22Rv1 (cell line): ENCODE results near the gene FBXO7.

ENCODE experiments used
- H3K27ac ChIP-seq: fragments of 450-650 bp; 2 replicates; pipeline ENCODE4 v1.5.1; 2017
- ZFX ChIP-seq: fragments of 450-650 bp; IDR thresholded peaks from 2 replicates; pipeline ENCODE4 v1.6.1; 2017; ENCODE audit warnings: antibody characterized with exemption, borderline replicate concordance
- TF ChIP-seq, protein P1 (sequence below): fragments of 450-650 bp; IDR thresholded peaks from 2 replicates; pipeline ENCODE4 v1.5.1; 2017; ENCODE audit warnings: mild to moderate bottlenecking

The FBXO7 gene

GRCh38 chr22:32531931-32532819 is 57.6 kb downstream of the FBXO7 start:
- TF ChIP-seq, protein P1, sequence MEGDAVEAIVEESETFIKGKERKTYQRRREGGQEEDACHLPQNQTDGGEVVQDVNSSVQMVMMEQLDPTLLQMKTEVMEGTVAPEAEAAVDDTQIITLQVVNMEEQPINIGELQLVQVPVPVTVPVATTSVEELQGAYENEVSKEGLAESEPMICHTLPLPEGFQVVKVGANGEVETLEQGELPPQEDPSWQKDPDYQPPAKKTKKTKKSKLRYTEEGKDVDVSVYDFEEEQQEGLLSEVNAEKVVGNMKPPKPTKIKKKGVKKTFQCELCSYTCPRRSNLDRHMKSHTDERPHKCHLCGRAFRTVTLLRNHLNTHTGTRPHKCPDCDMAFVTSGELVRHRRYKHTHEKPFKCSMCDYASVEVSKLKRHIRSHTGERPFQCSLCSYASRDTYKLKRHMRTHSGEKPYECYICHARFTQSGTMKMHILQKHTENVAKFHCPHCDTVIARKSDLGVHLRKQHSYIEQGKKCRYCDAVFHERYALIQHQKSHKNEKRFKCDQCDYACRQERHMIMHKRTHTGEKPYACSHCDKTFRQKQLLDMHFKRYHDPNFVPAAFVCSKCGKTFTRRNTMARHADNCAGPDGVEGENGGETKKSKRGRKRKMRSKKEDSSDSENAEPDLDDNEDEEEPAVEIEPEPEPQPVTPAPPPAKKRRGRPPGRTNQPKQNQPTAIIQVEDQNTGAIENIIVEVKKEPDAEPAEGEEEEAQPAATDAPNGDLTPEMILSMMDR: no peak
- no peak for TF ChIP-seq ZFX
- H3K27ac ChIP-seq: no peak overlapping the region

GRCh38 chr22:32532820-32533128 is 58.2 kb downstream of the FBXO7 start:
- no peak for TF ChIP-seq ZFX
- TF ChIP-seq, protein P1: no peak
- H3K27ac ChIP-seq: no peak overlapping the region

GRCh38 chr22:32533265-32534111 is 58.9 kb downstream of the FBXO7 start:
- TF ChIP-seq, protein P1: no peak
- TF ChIP-seq ZFX: no peak
- no peak overlapping the region for H3K27ac ChIP-seq

GRCh38 chr22:32534252-32535235 is 59.9 kb downstream of the FBXO7 start:
- TF ChIP-seq, protein P1: no peak
- no peak for TF ChIP-seq ZFX

DNA sequence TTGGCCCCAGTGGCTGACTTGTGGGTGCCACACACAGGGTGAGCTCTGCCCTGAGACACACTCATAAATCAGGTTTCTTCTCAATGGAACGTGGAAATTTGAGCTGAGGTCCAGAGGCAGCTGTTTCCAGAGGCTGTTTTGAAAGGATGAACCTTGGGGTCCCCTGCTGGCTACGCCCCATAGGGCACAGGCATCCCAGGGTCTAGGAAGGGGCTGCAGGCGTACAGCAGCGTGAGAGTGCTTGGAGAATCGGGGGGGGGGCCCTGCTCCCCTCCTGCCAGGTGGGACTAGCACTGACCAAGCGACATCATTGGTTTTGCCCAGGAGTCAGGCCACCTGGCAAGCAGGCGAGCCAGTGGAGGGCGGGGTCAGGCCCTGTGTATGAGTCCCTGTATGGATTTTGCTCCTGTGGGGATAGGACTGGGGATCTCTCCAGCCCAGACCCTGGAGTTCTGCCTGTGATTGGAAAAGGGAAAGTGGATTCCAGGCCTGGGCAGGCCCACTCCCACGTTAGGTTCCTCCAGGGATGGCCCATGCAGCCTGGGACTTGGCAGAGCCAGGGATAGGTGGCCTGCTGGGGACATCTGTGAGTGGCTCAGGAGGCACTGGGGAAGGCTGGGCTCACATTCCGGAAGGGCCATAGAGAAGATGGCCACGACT is 61.0 kb downstream of the FBXO7 start:
- TF ChIP-seq, protein P1: no peak
- no peak for TF ChIP-seq ZFX
- no peak overlapping the region for H3K27ac ChIP-seq

More at GRCh38 chr22:32534252-32535235, 59.9 kb downstream of the FBXO7 start:
- H3K27ac ChIP-seq: no peak overlapping the region

GRCh38 chr22:32536352-32536751 is 61.7 kb downstream of the FBXO7 start:
- no peak overlapping the region for H3K27ac ChIP-seq
- TF ChIP-seq, protein P1: no peak
- TF ChIP-seq ZFX: no peak
